Kidney (tissue), 14 donors: ENCODE measurements around the gene HPX. TPM values are rescaled to one million over a fixed set of nuclear protein-coding genes. Genes with fewer than 3 reads are reported as not detected.

Experiments
- DNase-seq, 5 donors: peaks; one replicate each; pipeline ENCODE4 v3.0.0-alpha.2; 2013 to 2020
- FAIRE-seq: peaks from 2 replicates; lab custom pipeline; 2012; peaks lifted over from hg19 to GRCh38; lab: Jason Lieb, UNC
- H3K27ac ChIP-seq, 2 donors: one replicate each; pipeline ENCODE4 v1.7.0; 2013; ENCODE audit warnings: low read depth in 2 of 2, low read length in 2 of 2, inconsistent platforms in 1 of 2
- H3K27me3 ChIP-seq: one replicate; pipeline ENCODE4 v1.7.1; 2013; ENCODE audit warnings: low read length, inconsistent platforms; ENCODE audit not compliant: control insufficient read depth, insufficient read depth
- H3K36me3 ChIP-seq, 3 donors: one replicate each; pipeline versions ENCODE4 v1.7.0 to v1.7.1; 2013; ENCODE audit warnings: low read length in 3 of 3, control low read depth in 1 of 3, inconsistent platforms in 1 of 3; ENCODE audit not compliant: insufficient read depth in 3 of 3, control insufficient read depth in 2 of 3
- H3K4me1 ChIP-seq, 3 donors: one replicate each; pipeline versions ENCODE4 v1.7.0 to v1.7.1; 2013; ENCODE audit warnings: low read length in 3 of 3, inconsistent platforms in 1 of 3, low read depth in 1 of 3; ENCODE audit not compliant: control insufficient read depth in 2 of 3, insufficient read depth in 2 of 3
- H3K4me3 ChIP-seq, 3 donors: one replicate each; pipeline versions ENCODE4 v1.7.0 to v1.8.1; 2013; ENCODE audit warnings: low read length in 3 of 3, control low read depth in 1 of 3, inconsistent platforms in 1 of 3
- H3K9ac ChIP-seq, 3 donors: one replicate each; pipeline versions ENCODE4 v1.7.0 to v1.7.1; 2013; ENCODE audit warnings: low read length in 3 of 3, control low read depth in 1 of 3, inconsistent platforms in 1 of 3
- H3K9me3 ChIP-seq, 3 donors: one replicate each; pipeline versions ENCODE4 v1.7.0 to v1.7.1; 2013; ENCODE audit warnings: low read length in 3 of 3, control low read depth in 1 of 3, inconsistent platforms in 1 of 3; ENCODE audit not compliant: control insufficient read depth in 2 of 3, insufficient read depth in 1 of 3
- intact Hi-C: fragments of 100-400 bp; cut with DNase I; formaldehyde crosslinking; loops from one replicate; pipeline ENCODE4 v1.11.1; 2022
- polyA plus RNA-seq: library from polyadenylated mRNA; stranded (reverse); fragments of 350-450 nt; fragmentation: Illumina TruSeq; extraction: RNeasy Lipid Tissue Mini Kit (QIAGEN cat#74804); gene quantifications from one replicate; pipeline ENCODE4 v1.2.3, GENCODE V29; 2014; ENCODE audit warnings: low read depth, low replicate concordance; ENCODE audit not compliant: insufficient read depth
- total RNA-seq: library from RNA; stranded (reverse); fragmentation: NEBNext Ultra II Directional; extraction: Animal tissue kit (Norgen Biotek cat#: 25700); gene quantifications from one replicate; pipeline ENCODE4 v1.2.1, GENCODE V29; 2021
- TF ChIP-seq, protein P1 (sequence below): IDR thresholded peaks from 3 replicates; pipeline ENCODE4 v1.5.1; 2012; ENCODE audit warnings: mild to moderate bottlenecking, moderate library complexity, borderline replicate concordance; ENCODE audit not compliant: insufficient read depth; ENCODE audit errors: extremely low read depth
- donor health status: control.
- donor health status: control.
- donor health status: control.
- donor health status: control.
- donor health status: control.
- donor health status: DM: yes; HTN: yes; CAD: no.
- donor health status: Normal renal cell carcinoma (clear cell type).

HPX gene
- total and polyA plus RNA-seq, 2 donors from 2014 or later: 0.88 to 1.3 TPM

DNA sequence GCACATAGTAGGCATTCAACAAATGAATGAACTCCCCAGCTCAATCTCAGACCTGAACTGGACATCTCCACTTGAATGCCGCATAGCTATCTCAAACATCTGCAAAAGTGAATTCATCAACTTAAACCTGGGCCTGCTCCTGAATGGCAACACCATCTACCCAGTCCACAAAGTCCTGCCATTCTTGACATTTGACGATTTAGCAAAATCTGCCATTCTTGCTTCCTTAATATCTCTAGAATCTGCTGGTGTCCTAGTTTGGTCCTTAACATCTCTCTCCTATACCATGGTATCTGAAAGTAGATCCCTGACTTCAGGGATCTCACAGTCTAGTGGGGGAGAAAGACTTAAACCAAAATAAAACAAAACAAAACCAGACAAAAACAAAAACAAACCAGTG, 12.4 kb upstream of the HPX start:
- Histone ChIP-seq H3K36me3 (peaks cover 0 to 52% (median 48%) of the 10 kb centered on the region in 3 donors), H3K27me3 (no peaks in the 10 kb centered on the region), H3K27ac (no peak overlapping the region), H3K4me1 (no peaks in the 10 kb centered on the region), H3K4me3 (no peak overlapping the region), H3K9ac (no peak overlapping the region), H3K9me3 (no peaks in the 10 kb centered on the region)
- intact Hi-C loops: no loop called here
- no peak for DNase-seq
- no peak for FAIRE-seq
- TF ChIP-seq, protein P1, sequence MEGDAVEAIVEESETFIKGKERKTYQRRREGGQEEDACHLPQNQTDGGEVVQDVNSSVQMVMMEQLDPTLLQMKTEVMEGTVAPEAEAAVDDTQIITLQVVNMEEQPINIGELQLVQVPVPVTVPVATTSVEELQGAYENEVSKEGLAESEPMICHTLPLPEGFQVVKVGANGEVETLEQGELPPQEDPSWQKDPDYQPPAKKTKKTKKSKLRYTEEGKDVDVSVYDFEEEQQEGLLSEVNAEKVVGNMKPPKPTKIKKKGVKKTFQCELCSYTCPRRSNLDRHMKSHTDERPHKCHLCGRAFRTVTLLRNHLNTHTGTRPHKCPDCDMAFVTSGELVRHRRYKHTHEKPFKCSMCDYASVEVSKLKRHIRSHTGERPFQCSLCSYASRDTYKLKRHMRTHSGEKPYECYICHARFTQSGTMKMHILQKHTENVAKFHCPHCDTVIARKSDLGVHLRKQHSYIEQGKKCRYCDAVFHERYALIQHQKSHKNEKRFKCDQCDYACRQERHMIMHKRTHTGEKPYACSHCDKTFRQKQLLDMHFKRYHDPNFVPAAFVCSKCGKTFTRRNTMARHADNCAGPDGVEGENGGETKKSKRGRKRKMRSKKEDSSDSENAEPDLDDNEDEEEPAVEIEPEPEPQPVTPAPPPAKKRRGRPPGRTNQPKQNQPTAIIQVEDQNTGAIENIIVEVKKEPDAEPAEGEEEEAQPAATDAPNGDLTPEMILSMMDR: no peak

GRCh38 chr11:6452219-6452618, 11.4 kb upstream of the HPX start:
- TF ChIP-seq, protein P1: no peak
- H3K36me3 ChIP-seq: peaks cover 0 to 48% (median 47%) of the 10 kb centered on the region in 3 donors

DNA sequence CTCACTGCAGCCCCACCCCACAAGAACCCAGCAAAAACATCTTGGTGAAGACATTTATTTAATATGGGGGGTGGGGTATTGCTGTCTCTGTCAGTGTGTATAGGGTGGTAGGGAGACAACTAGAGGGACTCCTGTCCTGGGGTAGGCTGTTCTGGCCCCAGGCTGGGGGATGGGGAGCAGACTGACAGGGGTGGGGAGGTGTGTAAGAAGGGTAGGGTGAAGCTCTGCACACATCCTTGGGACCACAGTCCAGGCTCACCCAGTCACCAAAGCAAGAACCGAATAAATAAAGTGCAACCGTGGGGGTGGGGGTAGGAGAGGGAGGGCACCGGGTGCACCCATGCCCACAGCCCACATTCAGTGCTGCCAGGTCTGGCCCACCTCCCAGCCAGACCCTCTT, 7.8 kb upstream of the HPX start:
- Histone ChIP-seq H3K27ac (no peak overlapping the region), H3K9ac (no peak overlapping the region), H3K4me3 (no peak overlapping the region), H3K27me3 (no peaks in the 10 kb centered on the region), H3K36me3 (peaks cover 0 to 33% (median 29%) of the 10 kb centered on the region in 3 donors), H3K4me1 (no peaks in the 10 kb centered on the region), H3K9me3 (no peaks in the 10 kb centered on the region)
- DNase-seq (no peak), FAIRE-seq (no peak)
- intact Hi-C loops: no loop called here
- TF ChIP-seq, protein P1: no peak

More at GRCh38 chr11:6452219-6452618, 11.4 kb upstream of the HPX start:
- Histone ChIP-seq H3K4me1 (no peaks in the 10 kb centered on the region), H3K4me3 (no peak overlapping the region), H3K9ac (no peak overlapping the region), H3K27ac (no peak overlapping the region), H3K27me3 (no peaks in the 10 kb centered on the region), H3K9me3 (no peaks in the 10 kb centered on the region)
- intact Hi-C loops: no loop called here
- DNase-seq (no peak), FAIRE-seq (no peak)
